Right forelimb (tissue), 1 donor: ENCODE results near the gene SLC7A10.
"Not testable (repeated sequence)": the region's sequence is repeated elsewhere in the genome, so short reads cannot be mapped to it uniquely, and the experiment has no call there.

Experiments used
- DNase-seq: peaks from one replicate; pipeline ENCODE4 v3.0.0-alpha.2; 2018

SLC7A10 gene

DNA sequence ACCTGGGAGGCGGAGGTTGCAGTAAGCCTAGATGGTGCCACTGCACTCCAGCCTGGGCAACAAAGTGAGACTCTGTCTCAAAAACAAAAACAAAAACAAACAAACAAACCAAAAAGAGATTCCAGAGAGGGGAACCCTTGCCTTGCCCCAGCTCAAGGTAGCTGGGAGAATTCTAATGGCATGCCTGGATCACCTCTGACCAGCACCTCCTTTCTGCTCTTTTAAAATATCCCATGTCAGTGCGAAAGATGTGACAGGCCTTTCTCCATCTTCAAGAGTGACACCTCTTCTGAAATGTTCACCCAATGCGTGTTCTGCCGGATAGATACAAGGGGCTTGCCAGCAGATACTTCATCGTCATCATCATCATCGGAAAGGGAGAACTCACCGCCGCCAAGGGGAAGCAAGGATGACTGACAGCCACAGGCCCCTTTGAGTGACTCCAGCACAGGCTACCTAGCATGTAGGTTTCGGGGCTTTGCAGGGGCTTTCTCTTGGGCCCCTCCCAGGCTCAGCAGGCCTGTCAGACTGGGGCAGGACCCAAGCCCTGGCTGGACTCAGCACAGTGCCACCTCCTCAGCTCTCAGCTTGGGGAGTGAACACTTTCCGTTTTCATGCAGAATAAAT lies 50.4 kb downstream of the SLC7A10 start:
- DNase-seq = no peak

- no peak for DNase-seq
Observed at GRCh38 chr19:33174186-33174585, 51.5 kb downstream of the SLC7A10 start.

DNA sequence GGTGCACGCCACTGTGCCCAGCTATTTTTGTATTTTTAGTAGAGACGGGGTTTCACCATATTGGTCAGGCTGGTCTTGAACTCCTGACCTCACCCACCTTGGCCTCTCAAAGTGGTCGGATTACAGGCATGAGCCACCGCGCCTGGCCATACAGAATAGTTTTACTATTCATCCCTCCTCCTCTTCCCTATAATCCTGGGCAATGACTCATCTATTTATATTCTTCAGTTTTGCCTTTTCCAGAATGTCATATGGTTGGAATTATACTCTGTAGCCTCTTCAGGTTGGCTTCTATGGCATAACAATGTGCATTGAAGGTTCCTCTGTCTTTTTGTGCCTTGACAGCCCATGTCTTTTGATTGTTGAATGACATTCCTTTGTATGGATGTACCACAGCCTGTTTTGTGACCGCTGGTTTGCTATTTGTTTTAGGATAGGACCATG lies 53.7 kb downstream of the SLC7A10 start:
- DNase-seq = no peak

DNA sequence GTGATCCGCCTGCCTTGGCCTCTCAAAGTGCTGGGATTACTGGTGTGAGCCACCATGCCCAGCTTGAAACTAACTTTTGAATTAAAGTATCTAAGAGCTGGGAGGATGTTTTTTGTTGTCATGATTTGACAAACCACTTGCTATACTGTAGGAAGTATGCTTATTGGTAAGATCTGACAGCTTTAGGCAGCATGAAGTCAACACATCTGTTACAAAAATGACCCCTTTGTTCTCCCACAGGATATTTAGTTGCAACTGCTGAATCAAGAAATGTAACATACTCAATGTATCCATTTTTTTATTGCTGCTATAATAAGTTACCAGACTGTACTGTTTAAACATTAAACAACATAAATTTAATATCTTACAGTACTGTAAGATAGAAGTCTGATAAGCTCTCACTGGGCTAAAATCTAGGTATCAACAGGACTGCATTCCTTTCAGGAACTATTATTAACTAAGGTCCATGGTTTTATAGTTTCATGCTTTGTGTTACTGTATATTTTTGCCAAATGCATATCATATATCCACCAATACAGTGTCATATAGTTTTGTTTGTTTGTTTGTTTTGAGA lies 54.3 kb downstream of the SLC7A10 start:
- DNase-seq = no peak

DNA sequence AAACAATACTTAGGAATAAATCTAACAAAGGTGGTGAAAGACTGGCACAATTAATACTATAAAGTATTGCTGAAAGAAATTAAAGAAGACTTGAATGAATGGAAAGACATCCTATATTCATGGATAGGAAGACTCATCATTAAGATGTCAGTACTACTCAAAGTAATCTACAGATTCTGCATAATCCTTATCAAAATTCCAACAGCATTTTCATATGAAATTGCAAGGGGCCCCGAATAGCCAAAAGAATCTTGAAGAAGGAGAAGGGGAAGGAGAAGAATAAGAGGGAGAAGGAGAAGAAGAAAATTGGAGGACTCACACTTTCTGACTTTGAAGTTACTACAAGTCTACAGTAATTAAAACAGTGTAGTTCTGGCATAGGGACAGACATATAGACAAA lies 57.1 kb downstream of the SLC7A10 start:
- DNase-seq = no peak

DNA sequence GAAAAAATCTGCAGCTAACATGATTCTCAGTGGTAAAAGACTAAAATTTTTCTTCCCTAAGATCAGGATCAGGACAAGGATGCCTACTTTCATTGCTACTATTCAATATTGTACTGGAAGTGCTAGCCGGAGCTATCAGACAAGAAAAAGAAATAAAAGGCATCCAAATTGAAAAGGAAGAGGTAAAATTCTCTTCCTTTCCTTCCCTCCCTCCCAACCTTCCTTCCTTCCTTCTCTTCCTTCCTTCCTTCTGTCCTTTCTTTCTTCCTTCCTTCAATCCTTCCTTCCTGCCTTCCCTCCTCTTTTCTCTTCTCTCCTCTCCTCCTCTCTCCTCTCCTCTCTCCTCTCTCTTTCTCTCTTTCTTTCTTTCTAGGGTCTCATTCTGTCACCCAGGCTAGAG lies 58.2 kb downstream of the SLC7A10 start:
- no peak for DNase-seq

GRCh38 chr19:33166037-33166436 lies 59.6 kb downstream of the SLC7A10 start:
- not testable (repeated sequence) for DNase-seq

DNA sequence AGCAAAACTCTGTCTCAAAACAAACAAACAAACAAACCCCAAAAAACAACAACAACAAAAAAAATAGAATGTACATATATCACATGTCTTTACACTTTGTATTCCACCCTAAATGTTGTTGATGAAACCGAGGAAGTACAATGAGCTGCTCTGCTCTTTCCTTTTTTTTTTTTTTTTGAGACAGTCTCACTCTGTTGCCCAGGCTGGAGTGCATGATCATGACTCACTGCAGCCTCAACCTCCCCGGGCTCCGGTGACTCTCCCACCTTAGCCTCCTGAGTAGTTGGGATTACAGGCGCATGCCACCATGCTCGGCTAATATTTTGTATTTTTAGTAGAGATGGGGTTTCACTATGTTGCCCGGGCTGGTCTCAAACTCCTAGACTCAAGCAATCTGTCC lies 62.2 kb downstream of the SLC7A10 start:
- DNase-seq = no peak

- DNase-seq = no peak
Observed at GRCh38 chr19:33161201-33161600, 64.4 kb downstream of the SLC7A10 start.

GRCh38 chr19:33159893-33160292 lies 65.8 kb downstream of the SLC7A10 start:
- DNase-seq = no peak

DNA sequence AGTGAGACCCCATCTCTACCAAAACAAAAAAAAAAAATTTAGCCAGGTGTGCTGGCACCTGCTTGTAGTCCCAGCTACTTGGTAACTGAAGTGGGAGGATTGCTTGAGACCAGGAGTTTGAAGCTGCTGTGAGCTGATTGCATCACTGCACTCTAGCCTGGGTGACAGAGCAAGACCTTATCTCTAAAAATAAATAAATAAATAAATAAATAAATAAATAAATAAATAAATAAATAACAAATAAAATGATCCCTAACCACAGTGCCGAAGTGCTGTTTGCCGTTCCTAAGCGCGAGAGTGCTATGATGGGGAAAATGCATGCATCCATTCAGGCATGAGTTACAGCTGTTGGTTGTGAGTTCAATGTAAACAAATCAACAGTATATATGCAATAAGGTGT lies 66.5 kb downstream of the SLC7A10 start:
- DNase-seq = no peak
